ENCODE data around the gene MON1B. TPM values are rescaled to one million over a fixed set of nuclear protein-coding genes. Genes with fewer than 3 reads are reported as not detected.

Gene MON1B
- total RNA-seq, 1 donor from 2014 or later = 55.0 TPM

DNA sequence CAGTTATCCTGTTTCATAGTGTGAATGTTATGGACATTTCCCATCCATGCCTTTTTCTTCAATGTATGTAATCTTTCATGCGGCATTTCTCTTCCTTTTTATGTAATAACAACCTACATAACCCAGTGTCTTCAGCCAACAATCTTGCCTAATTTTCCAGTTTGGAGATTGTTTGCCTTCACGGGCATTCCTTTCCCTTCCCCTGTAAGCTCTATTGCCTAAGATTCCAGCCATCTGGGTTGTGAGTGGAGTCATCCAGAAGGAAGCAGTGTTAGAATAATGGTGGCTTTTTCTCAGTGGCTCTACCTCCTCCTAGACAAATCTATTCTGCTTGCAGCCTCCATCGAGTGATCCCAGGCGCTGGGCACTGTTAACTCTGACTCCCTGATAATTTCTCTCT is 30.5 kb downstream of the MON1B start:
- H3K36me3 Mint-ChIP-seq (ENCODE audit: insufficient read depth) = no peaks in the 10 kb centered on the region
- no peaks in the 10 kb centered on the region for H3K4me1 Mint-ChIP-seq (ENCODE audit: low read depth)
- H3K9me3 Mint-ChIP-seq (ENCODE audit: low read depth) = peaks cover 4% of the 10 kb centered on the region
- no peak overlapping the region for H3K4me3 Mint-ChIP-seq (ENCODE audit: low read depth)
- H3K27ac Mint-ChIP-seq = no peak overlapping the region
- DNase-seq (ENCODE audit: low spot score, unreplicated experiment) = no peak
- TF ChIP-seq, protein P1, sequence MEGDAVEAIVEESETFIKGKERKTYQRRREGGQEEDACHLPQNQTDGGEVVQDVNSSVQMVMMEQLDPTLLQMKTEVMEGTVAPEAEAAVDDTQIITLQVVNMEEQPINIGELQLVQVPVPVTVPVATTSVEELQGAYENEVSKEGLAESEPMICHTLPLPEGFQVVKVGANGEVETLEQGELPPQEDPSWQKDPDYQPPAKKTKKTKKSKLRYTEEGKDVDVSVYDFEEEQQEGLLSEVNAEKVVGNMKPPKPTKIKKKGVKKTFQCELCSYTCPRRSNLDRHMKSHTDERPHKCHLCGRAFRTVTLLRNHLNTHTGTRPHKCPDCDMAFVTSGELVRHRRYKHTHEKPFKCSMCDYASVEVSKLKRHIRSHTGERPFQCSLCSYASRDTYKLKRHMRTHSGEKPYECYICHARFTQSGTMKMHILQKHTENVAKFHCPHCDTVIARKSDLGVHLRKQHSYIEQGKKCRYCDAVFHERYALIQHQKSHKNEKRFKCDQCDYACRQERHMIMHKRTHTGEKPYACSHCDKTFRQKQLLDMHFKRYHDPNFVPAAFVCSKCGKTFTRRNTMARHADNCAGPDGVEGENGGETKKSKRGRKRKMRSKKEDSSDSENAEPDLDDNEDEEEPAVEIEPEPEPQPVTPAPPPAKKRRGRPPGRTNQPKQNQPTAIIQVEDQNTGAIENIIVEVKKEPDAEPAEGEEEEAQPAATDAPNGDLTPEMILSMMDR (IDR thresholded peaks at IDR 0.05; ENCODE audit: unreplicated experiment) = no peak
- no peaks in the 10 kb centered on the region for H3K27me3 Mint-ChIP-seq

DNA sequence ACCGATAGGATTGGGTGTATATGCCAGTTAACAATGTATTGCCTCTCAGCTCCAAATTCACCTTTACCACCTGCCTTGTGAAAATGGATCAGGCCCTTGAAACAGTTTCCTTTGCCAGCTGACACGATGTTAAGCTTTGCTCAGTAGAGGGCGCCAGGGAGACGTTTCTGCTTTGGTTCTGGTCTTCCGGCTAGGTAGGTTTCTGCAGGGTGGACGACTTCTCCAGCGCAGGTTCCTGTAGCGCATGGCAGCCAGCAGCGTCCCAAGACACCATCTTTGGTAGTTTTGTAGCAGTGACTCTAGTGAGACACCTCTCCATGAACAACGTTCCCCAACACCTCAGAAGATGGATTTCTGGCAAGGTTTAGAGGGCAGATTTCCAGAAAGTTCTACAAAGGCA is 32.2 kb downstream of the MON1B start:
- Mint-ChIP-seq H3K27me3 (no peaks in the 10 kb centered on the region), H3K36me3 (ENCODE audit: insufficient read depth) (no peaks in the 10 kb centered on the region), H3K27ac (no peak overlapping the region), H3K9me3 (ENCODE audit: low read depth) (peaks cover 4% of the 10 kb centered on the region), H3K4me1 (ENCODE audit: low read depth) (no peaks in the 10 kb centered on the region), H3K4me3 (ENCODE audit: low read depth) (no peak overlapping the region)
- DNase-seq (ENCODE audit: low spot score, unreplicated experiment) = no peak
- TF ChIP-seq, protein P1 (IDR thresholded peaks at IDR 0.05; ENCODE audit: unreplicated experiment) = peak; percentile 37

GRCh38 chr16:77225182-77225581 is 34.2 kb downstream of the MON1B start:
- Mint-ChIP-seq H3K4me3 (ENCODE audit: low read depth) (no peak overlapping the region), H3K36me3 (ENCODE audit: insufficient read depth) (no peaks in the 10 kb centered on the region), H3K27me3 (peaks cover 3% of the 10 kb centered on the region), H3K27ac (no peak overlapping the region), H3K9me3 (ENCODE audit: low read depth) (peaks cover 4% of the 10 kb centered on the region), H3K4me1 (ENCODE audit: low read depth) (no peaks in the 10 kb centered on the region)
- TF ChIP-seq, protein P1 (IDR thresholded peaks at IDR 0.05; ENCODE audit: unreplicated experiment) = no peak
- no peak for DNase-seq (ENCODE audit: low spot score, unreplicated experiment)

GRCh38 chr16:77227745-77228144 is 36.8 kb downstream of the MON1B start:
- TF ChIP-seq, protein P1 (IDR thresholded peaks at IDR 0.05; ENCODE audit: unreplicated experiment) = no peak
- H3K36me3 Mint-ChIP-seq (ENCODE audit: insufficient read depth) = no peaks in the 10 kb centered on the region
- H3K4me3 Mint-ChIP-seq (ENCODE audit: low read depth) = no peak overlapping the region
- DNase-seq (ENCODE audit: low spot score, unreplicated experiment) = no peak
- peaks cover 3% of the 10 kb centered on the region for H3K27me3 Mint-ChIP-seq
- H3K9me3 Mint-ChIP-seq (ENCODE audit: low read depth) = peaks cover 4% of the 10 kb centered on the region
- no peak overlapping the region for H3K27ac Mint-ChIP-seq
- no peaks in the 10 kb centered on the region for H3K4me1 Mint-ChIP-seq (ENCODE audit: low read depth)

- Mint-ChIP-seq H3K4me3 (ENCODE audit: low read depth) (no peak overlapping the region), H3K9me3 (ENCODE audit: low read depth) (no peaks in the 10 kb centered on the region), H3K4me1 (ENCODE audit: low read depth) (peaks cover 2% of the 10 kb centered on the region), H3K27ac (no peak overlapping the region), H3K36me3 (ENCODE audit: insufficient read depth) (no peaks in the 10 kb centered on the region), H3K27me3 (peaks cover 8% of the 10 kb centered on the region)
- DNase-seq (ENCODE audit: low spot score, unreplicated experiment) = no peak
- TF ChIP-seq, protein P1 (IDR thresholded peaks at IDR 0.05; ENCODE audit: unreplicated experiment) = no peak
Observed at GRCh38 chr16:77231047-77231446, 40.1 kb downstream of the MON1B start.
